GM20000 (cell line): Measurements from ENCODE around the gene PHACTR4.
"Not testable (repeated sequence)": the region's sequence is repeated elsewhere in the genome, so short reads cannot be mapped to it uniquely, and the experiment has no call there.

Source experiments
- DNase-seq: peaks from one replicate; pipeline ENCODE4 v3.0.0; 2012; ENCODE audit warnings: low spot score
- CTCF ChIP-seq: IDR thresholded peaks from 2 replicates; pipeline ENCODE4 v1.5.1; 2012; ENCODE audit warnings: mild to moderate bottlenecking, control low read depth; ENCODE audit errors: extremely low read depth, missing control alignments

PHACTR4 gene

GRCh38 chr1:28369371-28370238 lies at the start of gene PHACTR4:
PHACTR4 (plus strand) TSS chr1:28369740; CDS start chr1:28407448, 37,708 bp downstream.
- no peak for TF ChIP-seq CTCF
- peak; percentile 94 for DNase-seq

- DNase-seq = no peak
- no peak for TF ChIP-seq CTCF
Observed at GRCh38 chr1:28322194-28322593, 47.3 kb upstream of the PHACTR4 start.

- TF ChIP-seq CTCF = no peak
- no peak for DNase-seq
Observed at GRCh38 chr1:28323720-28324119, 45.8 kb upstream of the PHACTR4 start.

- TF ChIP-seq CTCF = no peak
- no peak for DNase-seq
Observed at GRCh38 chr1:28326515-28326914, 43.0 kb upstream of the PHACTR4 start.

GRCh38 chr1:28326984-28327383 lies 42.6 kb upstream of the PHACTR4 start:
- no peak for TF ChIP-seq CTCF
- DNase-seq = no peak

- DNase-seq = not testable (repeated sequence)
Observed at GRCh38 chr1:28327431-28327830, 42.1 kb upstream of the PHACTR4 start.

- DNase-seq = no peak
- TF ChIP-seq CTCF = no peak
Observed at GRCh38 chr1:28328228-28328648, 41.3 kb upstream of the PHACTR4 start.
